Measurements from ENCODE around the gene FSIP1. TPM values are rescaled to one million over a fixed set of nuclear protein-coding genes. Genes with fewer than 3 reads are reported as not detected.

Gene FSIP1
- polyA plus RNA-seq, 3 donors, result 0.10 to 0.48 (median 0.21) TPM

DNA sequence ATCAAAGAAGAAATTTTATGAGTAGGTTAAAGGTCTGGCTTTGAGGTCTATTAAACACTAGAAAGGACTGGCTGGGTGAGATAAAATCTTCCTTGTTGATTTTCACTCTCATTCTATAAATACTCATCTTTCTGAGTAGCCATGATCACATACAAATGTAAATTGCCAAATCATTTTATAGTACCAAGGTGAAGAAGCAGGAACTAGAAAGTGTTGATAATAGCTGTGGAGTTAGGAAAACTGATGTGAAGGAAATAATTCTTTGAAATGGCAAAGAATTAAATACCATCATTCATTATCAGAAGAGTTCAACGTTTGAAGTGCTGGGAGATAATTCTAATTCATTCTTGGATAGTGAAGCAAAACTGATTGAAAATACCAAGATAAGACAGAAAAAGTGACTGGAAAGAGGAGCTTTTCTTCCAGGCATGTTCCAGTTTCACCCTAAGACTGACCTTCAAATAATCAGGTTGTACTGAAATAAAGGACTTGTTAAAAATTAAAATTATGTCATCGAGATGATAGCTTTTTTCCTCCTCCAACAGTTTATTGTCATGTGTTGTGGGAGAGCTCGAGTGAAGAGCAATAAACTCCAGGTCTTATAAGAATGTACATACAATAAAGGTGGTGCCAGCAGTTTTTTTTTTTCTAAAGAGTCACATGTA lies 184.3 kb downstream of the FSIP1 start:
- DNase-seq, result no peak
- H3K4me2 ChIP-seq (replicated peaks; ENCODE audit: extremely low read depth, low read length, poor library complexity, severe bottlenecking), result no peak overlapping the region
- no peak overlapping the region for H3K27ac ChIP-seq (ENCODE audit: low read depth in 1 of 2, low read length in 2 of 2)
- Mint-ChIP-seq H3K9me3 (no peaks in the 10 kb centered on the region), H3K27me3 (ENCODE audit: low read depth in 3 of 3) (peaks cover 1 to 2% (median 1%) of the 10 kb centered on the region in 3 donors), H3K36me3 (peaks cover 32 to 38% of the 10 kb centered on the region in 2 donors), H3K27ac (no peak overlapping the region), H3K4me1 (no peaks in the 10 kb centered on the region), H3K4me3 (no peak overlapping the region)
- intact Hi-C loops (cut with micrococcal nuclease), result no loop called here
- no peaks in the 10 kb centered on the region for H3K4me1 ChIP-seq (ENCODE audit: control insufficient read depth in 1 of 2, insufficient read depth in 2 of 2, low read length in 2 of 2)
- peaks cover 12 to 30% of the 10 kb centered on the region in 2 donors for H3K36me3 ChIP-seq (replicated peaks in 1 of 2; ENCODE audit: control insufficient read depth in 1 of 2, insufficient read depth in 2 of 2, low read length in 2 of 2)
- no peak overlapping the region for H2AFZ ChIP-seq (ENCODE audit: insufficient read depth, low read depth, low read length, poor library complexity, severe bottlenecking)
- peaks cover 4% of the 10 kb centered on the region for H4K20me1 ChIP-seq (ENCODE audit: insufficient read depth, low read length)
- no peak overlapping the region for H3K9ac ChIP-seq (ENCODE audit: insufficient read depth, low read length, poor library complexity, severe bottlenecking)
- TF ChIP-seq, protein P1, sequence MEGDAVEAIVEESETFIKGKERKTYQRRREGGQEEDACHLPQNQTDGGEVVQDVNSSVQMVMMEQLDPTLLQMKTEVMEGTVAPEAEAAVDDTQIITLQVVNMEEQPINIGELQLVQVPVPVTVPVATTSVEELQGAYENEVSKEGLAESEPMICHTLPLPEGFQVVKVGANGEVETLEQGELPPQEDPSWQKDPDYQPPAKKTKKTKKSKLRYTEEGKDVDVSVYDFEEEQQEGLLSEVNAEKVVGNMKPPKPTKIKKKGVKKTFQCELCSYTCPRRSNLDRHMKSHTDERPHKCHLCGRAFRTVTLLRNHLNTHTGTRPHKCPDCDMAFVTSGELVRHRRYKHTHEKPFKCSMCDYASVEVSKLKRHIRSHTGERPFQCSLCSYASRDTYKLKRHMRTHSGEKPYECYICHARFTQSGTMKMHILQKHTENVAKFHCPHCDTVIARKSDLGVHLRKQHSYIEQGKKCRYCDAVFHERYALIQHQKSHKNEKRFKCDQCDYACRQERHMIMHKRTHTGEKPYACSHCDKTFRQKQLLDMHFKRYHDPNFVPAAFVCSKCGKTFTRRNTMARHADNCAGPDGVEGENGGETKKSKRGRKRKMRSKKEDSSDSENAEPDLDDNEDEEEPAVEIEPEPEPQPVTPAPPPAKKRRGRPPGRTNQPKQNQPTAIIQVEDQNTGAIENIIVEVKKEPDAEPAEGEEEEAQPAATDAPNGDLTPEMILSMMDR (IDR thresholded peaks at IDR 0.05), result no peak
- no peaks in the 10 kb centered on the region for H3K9me3 ChIP-seq (replicated peaks in 1 of 2; ENCODE audit: control insufficient read depth in 1 of 2, insufficient read depth in 1 of 2, low read length in 2 of 2)
- H3K27me3 ChIP-seq (ENCODE audit: control insufficient read depth in 2 of 2, insufficient read depth in 2 of 2, low read length in 2 of 2), result no peaks in the 10 kb centered on the region
- no peak overlapping the region for H3K4me3 ChIP-seq (replicated peaks in 1 of 3; ENCODE audit: low read depth in 2 of 3, low read length in 3 of 3)
- no peaks in the 10 kb centered on the region for H3K79me2 ChIP-seq (ENCODE audit: insufficient read depth, low read length)
- no CpG with 5 or more reads among the region's 3 CpGs for WGBS (ENCODE audit: insufficient coverage)

DNA sequence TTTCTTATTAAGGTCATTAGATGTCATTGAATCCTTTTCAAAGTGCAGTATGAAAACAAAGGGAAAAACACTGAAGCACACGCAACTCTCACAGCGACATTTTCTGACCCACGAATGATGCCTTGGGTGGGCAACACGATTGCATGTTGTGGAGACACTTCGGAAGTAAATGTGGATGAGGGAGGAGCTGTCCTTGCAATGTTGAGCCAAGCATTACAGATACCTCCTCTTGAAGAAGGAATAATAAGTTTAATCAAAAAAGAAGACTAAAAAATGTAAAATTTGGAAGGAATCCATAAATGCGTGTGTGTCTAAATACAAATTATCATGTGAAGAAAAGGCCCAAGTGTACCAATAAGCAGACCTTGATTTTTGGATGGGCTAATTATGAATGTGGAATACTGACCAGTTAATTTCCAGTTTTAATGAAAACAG lies 184.9 kb downstream of the FSIP1 start:
- H3K4me1 Mint-ChIP-seq, result no peaks in the 10 kb centered on the region
- peaks cover 4% of the 10 kb centered on the region for H4K20me1 ChIP-seq (ENCODE audit: insufficient read depth, low read length)
- H3K9me3 ChIP-seq (replicated peaks in 1 of 2; ENCODE audit: control insufficient read depth in 1 of 2, insufficient read depth in 1 of 2, low read length in 2 of 2), result no peaks in the 10 kb centered on the region
- TF ChIP-seq, protein P1 (IDR thresholded peaks at IDR 0.05), result no peak
- H3K4me3 Mint-ChIP-seq, result no peak overlapping the region
- no peak overlapping the region for H3K27ac ChIP-seq (ENCODE audit: low read depth in 1 of 2, low read length in 2 of 2)
- H3K27me3 ChIP-seq (ENCODE audit: control insufficient read depth in 2 of 2, insufficient read depth in 2 of 2, low read length in 2 of 2), result no peaks in the 10 kb centered on the region
- H3K9ac ChIP-seq (ENCODE audit: insufficient read depth, low read length, poor library complexity, severe bottlenecking), result no peak overlapping the region
- H3K27ac Mint-ChIP-seq, result no peak overlapping the region
- WGBS (ENCODE audit: insufficient coverage), result 100% methylated on average over 4 of the region's 6 CpGs
- peaks cover 37 to 44% of the 10 kb centered on the region in 2 donors for H3K36me3 Mint-ChIP-seq
- H3K27me3 Mint-ChIP-seq (ENCODE audit: low read depth in 3 of 3), result peaks cover 1 to 2% (median 1%) of the 10 kb centered on the region in 3 donors
- no peaks in the 10 kb centered on the region for H3K9me3 Mint-ChIP-seq
- no peak overlapping the region for H3K4me2 ChIP-seq (replicated peaks; ENCODE audit: extremely low read depth, low read length, poor library complexity, severe bottlenecking)
- H3K36me3 ChIP-seq (replicated peaks in 1 of 2; ENCODE audit: control insufficient read depth in 1 of 2, insufficient read depth in 2 of 2, low read length in 2 of 2), result peaks cover 17 to 36% of the 10 kb centered on the region in 2 donors
- H2AFZ ChIP-seq (ENCODE audit: insufficient read depth, low read depth, low read length, poor library complexity, severe bottlenecking), result no peak overlapping the region
- H3K4me3 ChIP-seq (replicated peaks in 1 of 3; ENCODE audit: low read depth in 2 of 3, low read length in 3 of 3), result no peak overlapping the region
- intact Hi-C loops (cut with micrococcal nuclease), result no loop called here
- H3K79me2 ChIP-seq (ENCODE audit: insufficient read depth, low read length), result no peaks in the 10 kb centered on the region
- DNase-seq, result no peak
- H3K4me1 ChIP-seq (ENCODE audit: control insufficient read depth in 1 of 2, insufficient read depth in 2 of 2, low read length in 2 of 2), result no peaks in the 10 kb centered on the region

Measured in CD14-positive monocyte (primary cell).